Superior temporal gyrus (tissue), 1 donor: Measurements from ENCODE around the gene ST8SIA5.

Source experiments
- DNase-seq: peaks from one replicate; pipeline ENCODE4 v3.0.0-alpha.2; 2016; ENCODE audit errors: extremely low spot score

ST8SIA5 gene

GRCh38 chr18:46740046-46740445 lies 16.8 kb downstream of the ST8SIA5 start:
- DNase-seq, result no peak

GRCh38 chr18:46738491-46738890 lies 18.4 kb downstream of the ST8SIA5 start:
- DNase-seq, result no peak

- no peak for DNase-seq
These were observed 20.1 kb downstream of the ST8SIA5 start for GRCh38 chr18:46736736-46737135.

GRCh38 chr18:46736135-46736534 lies 20.7 kb downstream of the ST8SIA5 start:
- no peak for DNase-seq

- no peak for DNase-seq
These were observed 21.9 kb downstream of the ST8SIA5 start for GRCh38 chr18:46734981-46735380.

- DNase-seq, result no peak
These were observed 23.0 kb downstream of the ST8SIA5 start for GRCh38 chr18:46733872-46734271.

- DNase-seq, result no peak
These were observed 24.1 kb downstream of the ST8SIA5 start for GRCh38 chr18:46732801-46733200.

- no peak for DNase-seq
These were observed 24.7 kb downstream of the ST8SIA5 start for GRCh38 chr18:46732201-46732600.

GRCh38 chr18:46731316-46731715 lies 25.5 kb downstream of the ST8SIA5 start:
- DNase-seq, result no peak

GRCh38 chr18:46728219-46728930 lies 28.5 kb downstream of the ST8SIA5 start:
- no peak for DNase-seq

- no peak for DNase-seq
These were observed 29.7 kb downstream of the ST8SIA5 start for GRCh38 chr18:46727177-46727576.

GRCh38 chr18:46725310-46725709 lies 31.5 kb downstream of the ST8SIA5 start:
- DNase-seq, result no peak

- DNase-seq, result no peak
These were observed 32.9 kb downstream of the ST8SIA5 start for GRCh38 chr18:46723856-46724415.

GRCh38 chr18:46722051-46722450 lies 34.8 kb downstream of the ST8SIA5 start:
- no peak for DNase-seq

- DNase-seq, result no peak
These were observed 35.5 kb downstream of the ST8SIA5 start for GRCh38 chr18:46721331-46721730.

GRCh38 chr18:46720521-46720920 lies 36.3 kb downstream of the ST8SIA5 start:
- DNase-seq, result no peak

- DNase-seq, result no peak
These were observed 36.8 kb downstream of the ST8SIA5 start for GRCh38 chr18:46720092-46720491.

GRCh38 chr18:46719388-46719787 lies 37.5 kb downstream of the ST8SIA5 start:
- DNase-seq, result no peak

- peak; percentile 78 for DNase-seq
These were observed 38.1 kb downstream of the ST8SIA5 start for GRCh38 chr18:46718501-46719341.

GRCh38 chr18:46716827-46717226 lies 40.0 kb downstream of the ST8SIA5 start:
- peak; percentile 44 for DNase-seq

- DNase-seq, result no peak
These were observed 40.5 kb downstream of the ST8SIA5 start for GRCh38 chr18:46716336-46716735.

- DNase-seq, result no peak
These were observed 41.8 kb downstream of the ST8SIA5 start for GRCh38 chr18:46715062-46715461.

- DNase-seq, result no peak
These were observed 44.4 kb downstream of the ST8SIA5 start for GRCh38 chr18:46712406-46712805.
